ENCODE measurements around the gene MYO1E.

GRCh38 chr15:59313641-59314332 is 58.9 kb downstream of the MYO1E start:
- no peak for TF ChIP-seq POLR2AphosphoS5 (IDR thresholded peaks at IDR 0.05; ENCODE audit: borderline replicate concordance, low read depth, low read length)
- no peak for TF ChIP-seq EZH2 (IDR thresholded peaks at IDR 0.05)
